HG03097 (cell line): ENCODE data around the gene PAK3.
A peak's percentile ranks its signal among the peaks of the same experiment; 100 is the strongest.

ENCODE experiments used
- ATAC-seq: cut with Tn5 transposase; IDR thresholded peaks from one replicate; pipeline ENCODE4 v1.9.1; 2021; ENCODE audit not compliant: unreplicated experiment, low FRiP score

Gene PAK3

DNA sequence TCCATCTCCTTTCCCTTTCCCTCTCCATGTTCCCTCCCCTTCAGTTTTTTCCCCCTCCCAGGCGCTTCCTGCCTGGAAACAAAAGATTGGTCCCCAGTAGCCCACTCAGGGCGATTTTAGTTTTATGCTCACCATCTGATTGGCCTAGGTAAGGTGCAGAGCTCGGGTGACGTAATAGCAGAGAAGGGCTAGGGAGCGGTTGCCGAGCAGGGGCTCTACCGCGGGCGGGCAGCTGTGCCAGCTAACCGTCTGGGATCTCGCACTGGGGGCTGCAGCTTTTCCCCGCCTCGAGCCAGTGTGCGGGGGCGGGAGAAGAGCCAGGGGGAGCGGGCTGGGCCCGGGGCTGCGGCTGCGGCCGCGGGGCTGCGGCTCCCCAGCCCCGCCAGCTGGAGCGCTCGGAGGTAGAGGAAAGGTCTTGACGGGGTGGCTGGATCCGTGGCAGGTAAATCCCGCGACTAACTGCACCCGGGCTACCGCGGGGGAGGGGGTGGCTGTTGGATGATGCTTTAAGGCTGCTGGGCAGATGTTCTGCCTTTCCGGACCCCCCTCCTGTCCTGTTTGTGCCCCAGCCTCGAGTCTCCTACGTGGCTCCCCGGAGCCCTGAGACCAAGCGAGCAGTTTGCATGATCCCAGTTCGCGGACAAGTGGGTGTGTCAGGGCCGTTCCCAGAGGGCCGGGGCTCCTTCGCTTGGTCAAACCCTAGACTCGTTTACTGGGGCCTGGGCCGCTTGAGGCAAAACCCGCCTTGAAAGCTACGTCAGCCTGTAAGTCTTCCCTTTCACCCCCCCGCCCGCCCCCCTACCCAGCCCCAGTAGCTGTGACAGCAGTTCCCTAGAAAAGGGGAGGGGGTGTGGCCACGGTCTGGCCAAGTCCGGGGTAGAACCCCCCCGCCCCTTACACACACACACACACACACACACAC, at the start of gene PAK3:
Gene PAK3 (plus strand): TSS at position 218 of the 922 bp plus-strand sequence. CDS start 26,913 bp downstream, outside the sequence.
- ATAC-seq = peak; percentile 44

DNA sequence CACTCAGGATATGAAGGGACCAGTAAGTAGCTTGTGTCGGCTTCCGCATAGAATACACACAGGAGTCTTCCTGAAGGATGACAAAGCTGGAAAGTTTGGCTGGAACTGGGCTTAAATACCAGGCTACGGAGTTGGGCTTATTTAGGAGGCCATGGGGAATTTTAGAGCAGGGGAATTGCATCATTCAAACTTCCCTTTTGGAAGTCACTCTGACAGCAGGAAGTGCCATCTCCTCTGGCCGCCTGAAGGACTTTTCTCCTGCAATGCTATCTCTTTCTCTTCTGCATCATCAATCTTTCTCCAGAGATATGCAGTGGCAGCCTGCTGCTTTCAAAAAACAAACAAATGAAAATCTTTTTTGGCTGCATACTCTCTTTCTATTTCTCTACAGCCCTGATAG, 48.4 kb upstream of the PAK3 start:
- no peak for ATAC-seq

DNA sequence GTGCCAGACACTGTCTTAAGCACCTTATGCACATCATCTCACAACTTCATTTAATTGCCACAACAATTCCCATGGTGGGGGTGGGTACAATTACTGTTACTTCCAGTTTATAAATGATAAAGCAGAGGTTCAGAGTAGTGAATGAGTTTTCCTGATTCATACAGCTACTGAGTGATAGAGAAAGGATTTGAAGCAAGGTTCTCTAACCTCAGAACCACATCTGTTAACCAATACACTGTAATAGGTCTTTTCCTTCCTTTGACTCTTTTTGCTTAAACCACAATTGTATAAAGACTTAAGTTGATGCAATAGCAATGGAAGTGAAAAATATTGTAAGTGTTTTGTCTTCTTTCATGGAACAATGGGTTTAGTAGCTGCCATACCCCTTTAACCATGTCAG, 43.5 kb upstream of the PAK3 start:
- ATAC-seq = no peak

- ATAC-seq = no peak
Observed at GRCh38 chrX:111071542-111072277, 24.3 kb upstream of the PAK3 start.

- no peak for ATAC-seq
Observed at GRCh38 chrX:111083081-111083480, 12.9 kb upstream of the PAK3 start.

GRCh38 chrX:111086591-111087006, 9.4 kb upstream of the PAK3 start:
- no peak for ATAC-seq

DNA sequence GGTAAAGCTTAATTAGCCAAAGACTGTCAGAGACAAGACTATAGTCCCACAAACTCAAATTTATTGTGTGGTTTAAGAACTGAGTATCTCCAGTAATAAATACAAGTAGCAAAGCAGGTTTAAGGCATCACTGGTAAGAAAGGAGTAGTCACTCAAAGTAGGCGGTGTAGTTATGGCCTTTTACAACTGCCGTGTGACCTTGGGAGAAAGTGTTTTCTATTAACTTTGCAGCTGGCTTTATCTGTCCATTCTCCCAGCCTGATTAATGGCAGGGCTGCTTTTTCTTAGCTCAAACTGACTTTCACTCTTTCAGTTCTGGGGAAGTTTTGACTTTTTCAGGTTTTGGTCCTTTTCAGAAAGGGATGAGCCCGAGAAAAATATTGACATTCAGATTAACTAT, 7.4 kb upstream of the PAK3 start:
- no peak for ATAC-seq

- ATAC-seq = no peak
Observed at GRCh38 chrX:111090458-111090857, 5.5 kb upstream of the PAK3 start.

DNA sequence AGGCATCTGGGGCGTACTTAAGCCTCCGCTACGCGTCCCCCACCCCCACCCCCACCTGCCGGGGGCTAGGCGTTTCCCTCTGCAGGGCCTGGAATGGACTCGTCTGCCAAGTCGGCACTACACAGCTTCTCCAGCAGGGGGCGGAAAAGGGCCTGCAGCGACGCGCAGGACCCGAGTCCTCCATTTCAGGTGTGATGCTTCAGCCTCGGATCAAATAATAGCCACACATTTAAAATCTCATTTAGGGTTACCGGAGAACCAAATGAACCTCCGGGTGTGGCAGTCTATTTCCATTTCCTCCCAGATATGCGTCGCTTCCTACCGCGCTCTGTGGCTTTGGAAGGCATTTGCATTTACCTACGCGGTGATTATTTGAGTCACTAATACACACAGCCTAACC, 2.9 kb downstream of the PAK3 start:
- peak; percentile 69 for ATAC-seq

DNA sequence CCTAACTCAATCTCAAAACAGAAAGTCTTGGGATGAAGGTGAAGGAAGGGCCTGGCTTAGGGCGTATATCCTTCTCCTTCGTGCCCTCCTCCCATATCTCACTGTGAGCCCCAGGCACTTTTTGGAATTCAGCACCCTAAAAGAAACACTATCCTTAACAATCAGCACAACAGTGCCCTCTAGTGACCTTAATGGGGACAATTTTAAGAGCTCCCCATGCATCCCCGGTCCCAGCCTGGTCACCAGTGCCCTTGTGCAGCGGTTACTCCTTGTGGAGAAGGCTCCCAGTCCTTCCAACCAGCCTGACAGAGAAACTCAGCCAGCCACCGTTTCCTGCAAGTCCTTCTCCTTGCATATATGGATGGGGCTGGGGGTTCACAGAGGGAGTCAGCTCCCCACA, 4.2 kb downstream of the PAK3 start:
- ATAC-seq = no peak

- no peak for ATAC-seq
Observed at GRCh38 chrX:111101580-111101979, 5.6 kb downstream of the PAK3 start.

- no peak for ATAC-seq
Observed at GRCh38 chrX:111102636-111103035, 6.6 kb downstream of the PAK3 start.

DNA sequence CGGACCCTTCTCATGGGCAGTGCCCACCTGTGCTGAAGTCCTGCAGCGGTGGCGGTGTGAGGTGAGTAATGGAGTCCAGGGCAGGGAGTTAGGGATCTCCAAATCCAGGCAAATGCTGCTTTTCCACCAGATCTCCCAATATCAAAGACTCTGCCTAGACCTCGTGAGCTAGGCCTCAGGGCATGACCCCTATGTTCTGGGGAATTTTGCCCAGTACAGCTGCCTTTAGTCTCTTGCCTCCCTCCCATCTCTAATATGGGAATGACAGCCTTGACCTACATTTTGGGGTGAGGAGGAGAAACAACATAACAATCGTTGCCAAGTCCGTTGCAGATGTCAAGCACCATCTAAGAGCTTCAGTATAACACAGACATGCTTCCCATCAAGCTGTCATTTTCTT, 7.3 kb downstream of the PAK3 start:
- no peak for ATAC-seq

DNA sequence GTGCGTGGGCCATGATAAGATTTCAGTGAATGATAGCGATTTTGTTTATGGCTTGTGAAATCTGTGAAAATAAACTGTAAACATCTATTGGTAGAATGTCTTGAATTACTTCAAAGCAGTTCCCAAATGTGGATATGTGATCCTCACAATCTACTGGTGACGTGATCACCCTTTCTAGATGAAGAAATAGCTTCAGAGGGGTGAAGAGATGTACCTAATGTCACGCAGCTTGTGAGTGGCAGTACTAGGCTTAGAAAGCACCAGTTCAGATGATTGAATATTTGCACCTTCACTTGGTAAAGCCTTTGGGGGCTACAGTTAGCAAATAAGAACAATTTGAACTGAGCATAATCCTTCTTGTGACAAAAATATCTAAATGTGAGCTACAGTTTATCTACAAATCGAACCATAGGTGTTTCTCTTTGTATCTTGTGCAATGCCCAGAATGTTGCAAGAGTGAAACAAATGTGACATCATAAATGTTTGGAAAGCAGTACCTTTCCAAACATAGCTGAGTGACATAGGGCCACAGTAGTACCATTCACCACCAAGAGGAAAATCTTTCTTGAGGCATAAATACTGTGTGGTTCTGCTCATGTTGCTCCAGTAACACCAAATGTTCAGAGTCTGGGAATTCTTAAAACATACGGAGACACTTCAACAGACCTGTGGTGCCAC, 14.2 kb downstream of the PAK3 start:
- no peak for ATAC-seq

- no peak for ATAC-seq
Observed at GRCh38 chrX:111114806-111115205, 18.8 kb downstream of the PAK3 start.

GRCh38 chrX:111116666-111117065, 20.7 kb downstream of the PAK3 start:
- no peak for ATAC-seq

- ATAC-seq = no peak
Observed at GRCh38 chrX:111119341-111119740, 23.4 kb downstream of the PAK3 start.

DNA sequence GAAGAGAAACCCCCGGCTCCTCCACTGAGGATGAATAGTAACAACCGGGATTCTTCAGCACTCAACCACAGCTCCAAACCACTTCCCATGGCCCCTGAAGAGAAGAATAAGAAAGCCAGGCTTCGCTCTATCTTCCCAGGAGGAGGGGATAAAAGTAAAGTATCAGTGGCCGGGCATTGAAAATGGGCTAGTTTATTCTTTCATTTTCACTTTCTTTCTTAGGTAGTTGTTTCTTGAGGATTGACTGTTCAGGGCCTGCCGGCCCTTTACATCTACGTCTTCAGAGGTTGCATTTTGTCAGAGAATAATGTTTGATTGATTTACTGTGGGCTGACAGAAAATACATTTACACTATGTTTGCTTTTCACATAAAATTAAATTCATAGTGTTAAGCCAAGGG, 27.1 kb downstream of the PAK3 start:
- ATAC-seq = peak; percentile 49

GRCh38 chrX:111123606-111124179, 27.7 kb downstream of the PAK3 start:
- no peak for ATAC-seq

DNA sequence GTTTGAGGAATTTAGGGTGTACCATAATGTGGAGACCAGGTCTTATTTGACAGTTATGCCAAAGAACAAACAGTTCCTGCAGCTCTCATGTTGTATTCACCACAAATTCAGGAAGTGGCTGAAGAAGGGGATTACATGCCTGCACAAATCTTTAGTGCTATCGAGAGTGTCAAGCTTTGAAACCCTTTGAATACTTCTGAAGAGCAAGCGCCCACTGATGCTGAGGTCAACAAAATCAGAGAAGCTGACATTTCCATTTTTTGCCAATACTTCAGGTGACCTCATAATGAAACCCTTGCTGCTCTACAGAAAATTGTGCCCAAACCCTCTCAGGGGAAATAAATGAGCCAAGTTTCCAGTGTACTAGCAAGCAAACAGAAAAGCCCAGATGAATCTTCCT, 28.4 kb downstream of the PAK3 start:
- ATAC-seq = no peak

DNA sequence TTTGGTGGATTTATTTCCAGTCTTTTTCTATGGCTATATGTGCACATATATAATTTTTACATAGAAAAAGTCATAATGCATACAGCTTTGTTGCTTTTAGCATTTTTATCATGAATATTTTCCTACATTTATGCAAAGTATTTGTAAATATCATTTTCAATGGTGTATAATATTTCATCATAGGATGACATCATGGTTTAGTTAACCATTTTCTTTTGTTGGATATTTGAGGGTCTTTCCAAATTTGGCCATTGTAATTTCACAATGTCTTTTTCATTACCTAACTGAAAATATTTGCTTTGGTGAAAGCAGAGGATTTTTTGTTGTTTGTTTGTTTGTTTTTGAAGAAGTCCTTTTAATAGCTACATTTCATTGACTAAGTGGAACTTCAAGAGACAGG, 31.0 kb downstream of the PAK3 start:
- ATAC-seq = no peak
